HG03060 (cell line): ENCODE data around the gene PRIMPOL.
"Not testable (repeated sequence)": the region's sequence is repeated elsewhere in the genome, so short reads cannot be mapped to it uniquely, and the experiment has no call there.

ENCODE experiments used
- ATAC-seq: cut with Tn5 transposase; IDR thresholded peaks from one replicate; pipeline ENCODE4 v1.9.1; 2021; ENCODE audit warnings: low read depth, moderate number of reproducible peaks; ENCODE audit not compliant: unreplicated experiment

The PRIMPOL gene

GRCh38 chr4:184636897-184637296, 12.6 kb upstream of the PRIMPOL start:
- ATAC-seq, result no peak

GRCh38 chr4:184641022-184641421, 8.5 kb upstream of the PRIMPOL start:
- ATAC-seq, result no peak

GRCh38 chr4:184641451-184641850, 8.1 kb upstream of the PRIMPOL start:
- ATAC-seq, result no peak

GRCh38 chr4:184643731-184644130, 5.8 kb upstream of the PRIMPOL start:
- ATAC-seq, result no peak

GRCh38 chr4:184644553-184645307, 4.8 kb upstream of the PRIMPOL start:
- no peak for ATAC-seq

- ATAC-seq, result no peak
Measured at GRCh38 chr4:184645904-184646610, 3.5 kb upstream of the PRIMPOL start.

- no peak for ATAC-seq
Measured at GRCh38 chr4:184647266-184648053, 2.1 kb upstream of the PRIMPOL start.

- ATAC-seq, result no peak
Measured at GRCh38 chr4:184648054-184648312, 1.6 kb upstream of the PRIMPOL start.

- ATAC-seq, result no peak
Measured at GRCh38 chr4:184648313-184649025, 1.1 kb upstream of the PRIMPOL start.

- peak; percentile 6 for ATAC-seq
Measured at GRCh38 chr4:184649971-184650855, 675 bp downstream of the PRIMPOL start.

- no peak for ATAC-seq
Measured at GRCh38 chr4:184651899-184652298, 2.4 kb downstream of the PRIMPOL start.

- not testable (repeated sequence) for ATAC-seq
Measured at GRCh38 chr4:184652681-184653080, 3.1 kb downstream of the PRIMPOL start.

GRCh38 chr4:184653650-184654049, 4.1 kb downstream of the PRIMPOL start:
- no peak for ATAC-seq

- ATAC-seq, result no peak
Measured at GRCh38 chr4:184655889-184656869, 6.6 kb downstream of the PRIMPOL start.

GRCh38 chr4:184657144-184657543, 7.6 kb downstream of the PRIMPOL start:
- no peak for ATAC-seq

GRCh38 chr4:184657820-184658219, 8.3 kb downstream of the PRIMPOL start:
- not testable (repeated sequence) for ATAC-seq

GRCh38 chr4:184660978-184661377, 11.4 kb downstream of the PRIMPOL start:
- no peak for ATAC-seq

GRCh38 chr4:184662236-184662635, 12.7 kb downstream of the PRIMPOL start:
- ATAC-seq, result no peak
